ENCODE measurements around the gene TNS3. TPM values are rescaled to one million over a fixed set of nuclear protein-coding genes. Genes with fewer than 3 reads are reported as not detected.
A peak's percentile ranks its signal among the peaks of the same experiment; 100 is the strongest.

The TNS3 gene
- total RNA-seq, 2 experiments from 2014 or later = not detected

- ChIA-PET POLR2A (no interaction called here), CTCF (no interaction called here)
- Mint-ChIP-seq H3K27ac (no peak overlapping the region), H3K36me3 (ENCODE audit: low read depth) (no peaks in the 10 kb centered on the region), H3K27me3 (ENCODE audit: low read depth) (no peaks in the 10 kb centered on the region), H3K4me3 (no peak overlapping the region), H3K9me3 (ENCODE audit: insufficient read depth) (no peaks in the 10 kb centered on the region), H3K4me1 (ENCODE audit: low read depth) (no peaks in the 10 kb centered on the region)
- ATAC-seq (no peak), DNase-seq (no peak)
Observed at GRCh38 chr7:47371317-47371716, 210.6 kb downstream of the TNS3 start.

- POLR2A ChIA-PET = no interaction called here
- Mint-ChIP-seq H3K4me3 (no peak overlapping the region), H3K36me3 (ENCODE audit: low read depth) (no peaks in the 10 kb centered on the region), H3K4me1 (ENCODE audit: low read depth) (no peaks in the 10 kb centered on the region), H3K27ac (no peak overlapping the region), H3K9me3 (ENCODE audit: insufficient read depth) (no peaks in the 10 kb centered on the region), H3K27me3 (ENCODE audit: low read depth) (no peaks in the 10 kb centered on the region)
- ATAC-seq (no peak), DNase-seq (no peak)
- CTCF ChIA-PET = no interaction called here
Observed at GRCh38 chr7:47370461-47371042, 211.4 kb downstream of the TNS3 start.

DNA sequence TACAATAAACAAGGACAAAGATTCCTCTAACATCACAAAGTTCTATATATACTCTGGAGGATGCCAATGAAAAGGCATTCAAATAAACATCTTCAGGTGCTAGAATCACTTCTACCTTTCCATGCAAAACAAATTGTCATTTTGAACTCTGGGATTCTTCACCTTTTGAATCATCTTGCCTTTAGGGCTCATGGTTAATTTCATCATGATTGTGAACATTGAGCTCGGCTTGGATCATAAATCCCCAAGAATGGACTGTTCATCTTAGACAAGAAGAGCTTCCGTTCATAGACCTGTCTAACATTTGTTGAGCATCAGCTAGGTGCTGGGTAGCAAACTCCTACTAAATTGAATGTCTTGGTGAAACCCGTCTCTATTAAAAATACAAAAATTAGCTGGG lies 212.2 kb downstream of the TNS3 start:
- no peaks in the 10 kb centered on the region for H3K9me3 Mint-ChIP-seq (ENCODE audit: insufficient read depth)
- H3K27ac Mint-ChIP-seq = no peak overlapping the region
- ChIA-PET POLR2A (no interaction called here), CTCF (no interaction called here)
- no peak overlapping the region for H3K4me3 Mint-ChIP-seq
- no peaks in the 10 kb centered on the region for H3K27me3 Mint-ChIP-seq (ENCODE audit: low read depth)
- no peak for ATAC-seq
- H3K36me3 Mint-ChIP-seq (ENCODE audit: low read depth) = no peaks in the 10 kb centered on the region
- no peak for DNase-seq
- H3K4me1 Mint-ChIP-seq (ENCODE audit: low read depth) = no peaks in the 10 kb centered on the region

GRCh38 chr7:47368190-47368812 lies 213.6 kb downstream of the TNS3 start:
- POLR2A ChIA-PET = no interaction called here
- no peaks in the 10 kb centered on the region for H3K9me3 Mint-ChIP-seq (ENCODE audit: insufficient read depth)

GRCh38 chr7:47367369-47367768 lies 214.5 kb downstream of the TNS3 start:
- Mint-ChIP-seq H3K4me3 (no peak overlapping the region), H3K9me3 (ENCODE audit: insufficient read depth) (no peaks in the 10 kb centered on the region), H3K4me1 (ENCODE audit: low read depth) (no peaks in the 10 kb centered on the region), H3K27ac (no peak overlapping the region), H3K27me3 (ENCODE audit: low read depth) (no peaks in the 10 kb centered on the region), H3K36me3 (ENCODE audit: low read depth) (no peaks in the 10 kb centered on the region)
- DNase-seq (no peak), ATAC-seq (no peak)
- CTCF ChIA-PET = no interaction called here
- POLR2A ChIA-PET = no interaction called here

More at GRCh38 chr7:47368190-47368812, 213.6 kb downstream of the TNS3 start:
- Mint-ChIP-seq H3K36me3 (ENCODE audit: low read depth) (no peaks in the 10 kb centered on the region), H3K4me3 (no peak overlapping the region), H3K27ac (no peak overlapping the region), H3K4me1 (ENCODE audit: low read depth) (no peaks in the 10 kb centered on the region), H3K27me3 (ENCODE audit: low read depth) (no peaks in the 10 kb centered on the region)
- no peak for ATAC-seq
- no peak for DNase-seq
- CTCF ChIA-PET = no interaction called here

DNA sequence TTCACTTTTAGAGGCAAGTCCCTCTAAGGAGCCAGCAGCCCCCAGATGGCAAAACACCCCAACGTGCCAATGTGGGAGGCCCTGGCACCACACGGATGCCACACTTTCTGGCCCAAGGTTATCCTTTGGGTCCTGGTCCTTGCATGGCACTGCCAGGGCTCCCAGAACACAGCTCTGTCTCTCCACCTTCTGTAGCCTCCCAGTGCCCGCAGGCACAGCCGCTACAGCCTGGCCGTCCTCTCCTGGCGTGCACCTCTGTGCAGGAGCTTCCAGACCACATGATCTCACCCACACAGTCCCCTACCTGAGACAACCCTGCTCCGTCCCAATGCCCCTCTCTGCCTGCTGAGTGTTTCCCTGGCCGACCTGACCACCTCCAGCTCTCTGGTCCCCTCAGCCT lies 215.0 kb downstream of the TNS3 start:
- Mint-ChIP-seq H3K9me3 (ENCODE audit: insufficient read depth) (no peaks in the 10 kb centered on the region), H3K36me3 (ENCODE audit: low read depth) (no peaks in the 10 kb centered on the region), H3K27me3 (ENCODE audit: low read depth) (no peaks in the 10 kb centered on the region), H3K4me1 (ENCODE audit: low read depth) (no peaks in the 10 kb centered on the region), H3K4me3 (no peak overlapping the region), H3K27ac (no peak overlapping the region)
- ATAC-seq = no peak
- POLR2A ChIA-PET = no interaction called here
- CTCF ChIA-PET = no interaction called here
- no peak for DNase-seq

GRCh38 chr7:47366211-47366610 lies 215.7 kb downstream of the TNS3 start:
- ChIA-PET CTCF (no interaction called here), POLR2A (no interaction called here)
- DNase-seq (no peak), ATAC-seq (no peak)
- no peak overlapping the region for H3K4me3 Mint-ChIP-seq
- no peaks in the 10 kb centered on the region for H3K9me3 Mint-ChIP-seq (ENCODE audit: insufficient read depth)
- H3K27ac Mint-ChIP-seq = no peak overlapping the region
- H3K4me1 Mint-ChIP-seq (ENCODE audit: low read depth) = peaks cover 5% of the 10 kb centered on the region
- H3K27me3 Mint-ChIP-seq (ENCODE audit: low read depth) = no peaks in the 10 kb centered on the region
- no peaks in the 10 kb centered on the region for H3K36me3 Mint-ChIP-seq (ENCODE audit: low read depth)

DNA sequence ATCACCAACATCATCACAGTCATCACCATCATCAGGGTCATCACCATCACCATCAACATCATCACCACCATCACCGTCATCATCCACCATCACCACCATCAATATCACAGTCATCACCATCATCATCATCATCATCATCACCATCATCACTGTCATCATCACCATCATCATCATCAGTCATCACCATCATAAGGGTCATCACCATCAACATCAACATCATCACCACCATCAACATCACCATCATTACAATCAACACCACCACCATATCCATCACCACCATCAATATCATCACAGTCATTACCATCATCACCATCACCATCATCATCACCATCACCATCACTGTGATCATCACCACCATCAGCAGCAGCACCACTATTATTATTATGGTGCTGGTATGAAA lies 218.9 kb downstream of the TNS3 start:
- H3K9me3 Mint-ChIP-seq (ENCODE audit: insufficient read depth) = no peaks in the 10 kb centered on the region
- no peak overlapping the region for H3K27ac Mint-ChIP-seq
- peaks cover 5% of the 10 kb centered on the region for H3K4me1 Mint-ChIP-seq (ENCODE audit: low read depth)
- ATAC-seq (no peak), DNase-seq (no peak)
- CTCF ChIA-PET = no interaction called here
- H3K27me3 Mint-ChIP-seq (ENCODE audit: low read depth) = no peaks in the 10 kb centered on the region
- H3K36me3 Mint-ChIP-seq (ENCODE audit: low read depth) = no peaks in the 10 kb centered on the region
- no peak overlapping the region for H3K4me3 Mint-ChIP-seq
- POLR2A ChIA-PET = no interaction called here

- H3K36me3 Mint-ChIP-seq (ENCODE audit: low read depth) = no peaks in the 10 kb centered on the region
- H3K4me1 Mint-ChIP-seq (ENCODE audit: low read depth) = peaks cover 5% of the 10 kb centered on the region
- DNase-seq (peak; percentile 21), ATAC-seq (no peak)
- H3K27ac Mint-ChIP-seq = no peak overlapping the region
- no peak overlapping the region for H3K4me3 Mint-ChIP-seq
- CTCF ChIA-PET = no interaction called here
- POLR2A ChIA-PET = no interaction called here
- H3K27me3 Mint-ChIP-seq (ENCODE audit: low read depth) = no peaks in the 10 kb centered on the region
- H3K9me3 Mint-ChIP-seq (ENCODE audit: insufficient read depth) = no peaks in the 10 kb centered on the region
Observed at GRCh38 chr7:47361746-47362215, 220.1 kb downstream of the TNS3 start.

- DNase-seq (no peak), ATAC-seq (no peak)
- no peak overlapping the region for H3K27ac Mint-ChIP-seq
- ChIA-PET CTCF (no interaction called here), POLR2A (no interaction called here)
- no peaks in the 10 kb centered on the region for H3K9me3 Mint-ChIP-seq (ENCODE audit: insufficient read depth)
- H3K4me1 Mint-ChIP-seq (ENCODE audit: low read depth) = peaks cover 5% of the 10 kb centered on the region
- no peak overlapping the region for H3K4me3 Mint-ChIP-seq
- no peaks in the 10 kb centered on the region for H3K36me3 Mint-ChIP-seq (ENCODE audit: low read depth)
- H3K27me3 Mint-ChIP-seq (ENCODE audit: low read depth) = no peaks in the 10 kb centered on the region
Observed at GRCh38 chr7:47361236-47361635, 220.7 kb downstream of the TNS3 start.

GRCh38 chr7:47360301-47360900 lies 221.5 kb downstream of the TNS3 start:
- H3K36me3 Mint-ChIP-seq (ENCODE audit: low read depth) = no peaks in the 10 kb centered on the region

GRCh38 chr7:47358944-47359588 lies 222.8 kb downstream of the TNS3 start:
- DNase-seq (no peak), ATAC-seq (no peak)
- H3K4me3 Mint-ChIP-seq = no peak overlapping the region
- POLR2A ChIA-PET = no interaction called here
- no peak overlapping the region for H3K27ac Mint-ChIP-seq
- H3K4me1 Mint-ChIP-seq (ENCODE audit: low read depth) = peaks cover 5% of the 10 kb centered on the region
- no peaks in the 10 kb centered on the region for H3K36me3 Mint-ChIP-seq (ENCODE audit: low read depth)
- no peaks in the 10 kb centered on the region for H3K27me3 Mint-ChIP-seq (ENCODE audit: low read depth)
- no peaks in the 10 kb centered on the region for H3K9me3 Mint-ChIP-seq (ENCODE audit: insufficient read depth)
- CTCF ChIA-PET = no interaction called here

More at GRCh38 chr7:47360301-47360900, 221.5 kb downstream of the TNS3 start:
- Mint-ChIP-seq H3K4me1 (ENCODE audit: low read depth) (peaks cover 5% of the 10 kb centered on the region), H3K9me3 (ENCODE audit: insufficient read depth) (no peaks in the 10 kb centered on the region), H3K4me3 (no peak overlapping the region), H3K27ac (no peak overlapping the region), H3K27me3 (ENCODE audit: low read depth) (no peaks in the 10 kb centered on the region)
- POLR2A ChIA-PET = no interaction called here
- no peak for ATAC-seq
- no peak for DNase-seq
- CTCF ChIA-PET = no interaction called here

All from activated CD8-positive, alpha-beta T cell treated with anti-CD3 and anti-CD28 coated beads, Interleukin-2, amount 10 ng/mL, durations not matched to agents 7 days and 5 days (primary cell).